Measurements from ENCODE around the gene GALNT7. TPM values are rescaled to one million over a fixed set of nuclear protein-coding genes. Genes with fewer than 3 reads are reported as not detected.

GALNT7 gene
- total and polyA plus RNA-seq, 10 of the 15 experiments (the other 5 are each of a cell fraction or from before 2014, with no cell fraction given), result 14.2 to 33.2 (median 28.9) TPM

GRCh38 chr4:173128199-173128890 is 40.3 kb upstream of the GALNT7 start (continued):
- TF ChIP-seq REST (IDR thresholded peaks at IDR 0.05; ENCODE audit: low read depth, low read length) (no peak), SKIL (IDR thresholded peaks at IDR 0.05; ENCODE audit: low read depth, poor library complexity, severe bottlenecking) (no peak), CTCF (IDR thresholded peaks at IDR 0.05 in 2 of 3, conservative IDR thresholded peaks at IDR 0.05 in 1 of 3; ENCODE audit: control insufficient read depth in 2 of 3, extremely low read depth in 1 of 3, insufficient read depth in 1 of 3, low read depth in 3 of 3, low read length in 3 of 3) (no peak), E2F8 (IDR thresholded peaks at IDR 0.05; ENCODE audit: low read depth, partially characterized antibody) (no peak), SP1 (IDR thresholded peaks at IDR 0.05; ENCODE audit: low read depth, low read length) (no peak), YY1 (IDR thresholded peaks at IDR 0.05; ENCODE audit: low read depth, low read length) (no peak), ATF7 (IDR thresholded peaks at IDR 0.05; ENCODE audit: low read depth) (no peak), RUNX3 (IDR thresholded peaks at IDR 0.05; ENCODE audit: low read length) (no peak), CEBPZ (IDR thresholded peaks at IDR 0.05; ENCODE audit: low read depth, low read length) (no peak), EGR1 (IDR thresholded peaks at IDR 0.05; ENCODE audit: borderline replicate concordance in 1 of 2, low read depth in 2 of 2, low read length in 2 of 2) (no peak), ZBTB33 (IDR thresholded peaks at IDR 0.05) (no peak), FOS (IDR thresholded peaks at IDR 0.05; ENCODE audit: borderline replicate concordance, extremely low read depth, insufficient read length) (no peak)

All from GM12878 (cell line).